Kidney (tissue), 14 donors: ENCODE measurements around the gene TMEM255B. TPM values are rescaled to one million over a fixed set of nuclear protein-coding genes. Genes with fewer than 3 reads are reported as not detected.

Source experiments
- DNase-seq, 5 donors: peaks; one replicate each; pipeline ENCODE4 v3.0.0-alpha.2; 2013 to 2020
- FAIRE-seq: peaks from 2 replicates; lab custom pipeline; 2012; peaks lifted over from hg19 to GRCh38; lab: Jason Lieb, UNC
- H3K27ac ChIP-seq, 2 donors: one replicate each; pipeline ENCODE4 v1.7.0; 2013; ENCODE audit warnings: low read depth in 2 of 2, low read length in 2 of 2, inconsistent platforms in 1 of 2
- H3K27me3 ChIP-seq: one replicate; pipeline ENCODE4 v1.7.1; 2013; ENCODE audit warnings: low read length, inconsistent platforms; ENCODE audit not compliant: control insufficient read depth, insufficient read depth
- H3K36me3 ChIP-seq, 3 donors: one replicate each; pipeline versions ENCODE4 v1.7.0 to v1.7.1; 2013; ENCODE audit warnings: low read length in 3 of 3, control low read depth in 1 of 3, inconsistent platforms in 1 of 3; ENCODE audit not compliant: insufficient read depth in 3 of 3, control insufficient read depth in 2 of 3
- H3K4me1 ChIP-seq, 3 donors: one replicate each; pipeline versions ENCODE4 v1.7.0 to v1.7.1; 2013; ENCODE audit warnings: low read length in 3 of 3, inconsistent platforms in 1 of 3, low read depth in 1 of 3; ENCODE audit not compliant: control insufficient read depth in 2 of 3, insufficient read depth in 2 of 3
- H3K4me3 ChIP-seq, 3 donors: one replicate each; pipeline versions ENCODE4 v1.7.0 to v1.8.1; 2013; ENCODE audit warnings: low read length in 3 of 3, control low read depth in 1 of 3, inconsistent platforms in 1 of 3
- H3K9ac ChIP-seq, 3 donors: one replicate each; pipeline versions ENCODE4 v1.7.0 to v1.7.1; 2013; ENCODE audit warnings: low read length in 3 of 3, control low read depth in 1 of 3, inconsistent platforms in 1 of 3
- H3K9me3 ChIP-seq, 3 donors: one replicate each; pipeline versions ENCODE4 v1.7.0 to v1.7.1; 2013; ENCODE audit warnings: low read length in 3 of 3, control low read depth in 1 of 3, inconsistent platforms in 1 of 3; ENCODE audit not compliant: control insufficient read depth in 2 of 3, insufficient read depth in 1 of 3
- intact Hi-C: fragments of 100-400 bp; cut with DNase I; formaldehyde crosslinking; loops from one replicate; pipeline ENCODE4 v1.11.1; 2022
- polyA plus RNA-seq: library from polyadenylated mRNA; stranded (reverse); fragments of 350-450 nt; fragmentation: Illumina TruSeq; extraction: RNeasy Lipid Tissue Mini Kit (QIAGEN cat#74804); gene quantifications from one replicate; pipeline ENCODE4 v1.2.3, GENCODE V29; 2014; ENCODE audit warnings: low read depth, low replicate concordance; ENCODE audit not compliant: insufficient read depth
- total RNA-seq: library from RNA; stranded (reverse); fragmentation: NEBNext Ultra II Directional; extraction: Animal tissue kit (Norgen Biotek cat#: 25700); gene quantifications from one replicate; pipeline ENCODE4 v1.2.1, GENCODE V29; 2021
- TF ChIP-seq, protein P1 (sequence below): IDR thresholded peaks from 3 replicates; pipeline ENCODE4 v1.5.1; 2012; ENCODE audit warnings: mild to moderate bottlenecking, moderate library complexity, borderline replicate concordance; ENCODE audit not compliant: insufficient read depth; ENCODE audit errors: extremely low read depth
- donor health status: control.
- donor health status: control.
- donor health status: control.
- donor health status: control.
- donor health status: control.
- donor health status: DM: yes; HTN: yes; CAD: no.
- donor health status: Normal renal cell carcinoma (clear cell type).

The TMEM255B gene
- total and polyA plus RNA-seq, 2 donors from 2014 or later = 11.9 to 29.3 TPM

DNA sequence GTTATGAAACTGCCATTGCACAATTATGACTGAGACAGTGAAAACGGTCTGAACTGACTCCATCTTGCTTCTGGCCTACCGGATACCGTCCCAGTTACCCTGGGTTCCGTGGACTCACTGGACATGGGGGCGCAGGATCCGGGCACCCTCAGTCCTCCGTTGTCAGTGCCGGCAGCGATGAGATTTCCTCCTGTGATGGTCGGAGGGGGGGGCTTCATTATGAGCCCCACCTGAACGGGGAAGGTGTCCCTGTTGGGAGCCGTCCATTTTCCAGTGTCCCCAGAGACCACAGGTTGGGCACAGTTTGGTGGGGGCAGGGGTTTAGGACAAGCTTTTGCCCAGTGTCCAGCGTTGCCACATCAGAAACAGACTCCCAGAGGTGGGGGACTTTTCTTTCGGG lies 23.4 kb downstream of the TMEM255B start:
- DNase-seq (peak in 1 of 5 donors; percentile 22), FAIRE-seq (no peak)
- H3K27me3 ChIP-seq = no peaks in the 10 kb centered on the region
- no peak overlapping the region for H3K9ac ChIP-seq
- H3K27ac ChIP-seq = no peak overlapping the region
- H3K9me3 ChIP-seq = no peaks in the 10 kb centered on the region
- intact Hi-C loops = no loop called here
- TF ChIP-seq, protein P1, sequence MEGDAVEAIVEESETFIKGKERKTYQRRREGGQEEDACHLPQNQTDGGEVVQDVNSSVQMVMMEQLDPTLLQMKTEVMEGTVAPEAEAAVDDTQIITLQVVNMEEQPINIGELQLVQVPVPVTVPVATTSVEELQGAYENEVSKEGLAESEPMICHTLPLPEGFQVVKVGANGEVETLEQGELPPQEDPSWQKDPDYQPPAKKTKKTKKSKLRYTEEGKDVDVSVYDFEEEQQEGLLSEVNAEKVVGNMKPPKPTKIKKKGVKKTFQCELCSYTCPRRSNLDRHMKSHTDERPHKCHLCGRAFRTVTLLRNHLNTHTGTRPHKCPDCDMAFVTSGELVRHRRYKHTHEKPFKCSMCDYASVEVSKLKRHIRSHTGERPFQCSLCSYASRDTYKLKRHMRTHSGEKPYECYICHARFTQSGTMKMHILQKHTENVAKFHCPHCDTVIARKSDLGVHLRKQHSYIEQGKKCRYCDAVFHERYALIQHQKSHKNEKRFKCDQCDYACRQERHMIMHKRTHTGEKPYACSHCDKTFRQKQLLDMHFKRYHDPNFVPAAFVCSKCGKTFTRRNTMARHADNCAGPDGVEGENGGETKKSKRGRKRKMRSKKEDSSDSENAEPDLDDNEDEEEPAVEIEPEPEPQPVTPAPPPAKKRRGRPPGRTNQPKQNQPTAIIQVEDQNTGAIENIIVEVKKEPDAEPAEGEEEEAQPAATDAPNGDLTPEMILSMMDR = no peak
- H3K4me1 ChIP-seq = no peaks in the 10 kb centered on the region
- no peaks in the 10 kb centered on the region for H3K36me3 ChIP-seq
- H3K4me3 ChIP-seq = no peak overlapping the region

DNA sequence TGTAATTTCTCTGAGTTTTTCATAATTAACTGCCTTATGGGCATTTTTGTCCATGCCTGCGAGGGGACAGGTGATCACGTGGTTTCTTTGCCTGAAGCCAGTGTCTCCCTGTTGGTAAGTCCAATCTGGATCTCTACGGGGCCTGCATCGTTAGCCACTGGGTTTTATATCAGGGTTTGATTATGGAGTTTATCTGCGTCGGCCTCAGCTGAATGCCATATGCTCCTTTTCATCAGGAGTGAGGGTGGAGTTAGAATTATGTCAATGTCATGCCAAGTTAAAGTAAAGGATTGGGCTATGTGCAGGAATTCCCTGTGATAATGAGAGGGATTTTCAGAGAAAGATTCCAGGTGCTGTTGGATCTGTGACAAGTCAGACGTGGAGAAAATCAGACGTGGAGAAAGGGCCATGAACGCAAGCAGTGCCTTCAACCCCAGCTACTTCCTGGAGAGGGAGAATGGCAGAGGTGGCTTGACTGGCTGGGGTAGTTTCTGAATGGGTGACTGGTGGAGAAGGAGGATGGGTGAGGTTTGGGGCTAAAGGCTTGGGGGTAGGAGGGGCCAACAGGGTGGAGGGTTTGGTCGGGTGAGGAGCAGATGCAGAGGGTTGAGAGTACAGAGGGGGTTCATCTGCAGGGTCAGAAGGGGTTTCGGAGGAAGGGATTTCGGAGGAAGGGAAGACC lies 24.3 kb downstream of the TMEM255B start:
- Histone ChIP-seq H3K4me3 (no peak overlapping the region), H3K36me3 (no peaks in the 10 kb centered on the region), H3K9me3 (no peaks in the 10 kb centered on the region), H3K9ac (no peak overlapping the region), H3K27me3 (no peaks in the 10 kb centered on the region), H3K27ac (no peak overlapping the region), H3K4me1 (no peaks in the 10 kb centered on the region)
- intact Hi-C loops = no loop called here
- TF ChIP-seq, protein P1 = no peak
- FAIRE-seq = no peak
- peak in 1 of 5 donors; percentile 7 for DNase-seq

DNA sequence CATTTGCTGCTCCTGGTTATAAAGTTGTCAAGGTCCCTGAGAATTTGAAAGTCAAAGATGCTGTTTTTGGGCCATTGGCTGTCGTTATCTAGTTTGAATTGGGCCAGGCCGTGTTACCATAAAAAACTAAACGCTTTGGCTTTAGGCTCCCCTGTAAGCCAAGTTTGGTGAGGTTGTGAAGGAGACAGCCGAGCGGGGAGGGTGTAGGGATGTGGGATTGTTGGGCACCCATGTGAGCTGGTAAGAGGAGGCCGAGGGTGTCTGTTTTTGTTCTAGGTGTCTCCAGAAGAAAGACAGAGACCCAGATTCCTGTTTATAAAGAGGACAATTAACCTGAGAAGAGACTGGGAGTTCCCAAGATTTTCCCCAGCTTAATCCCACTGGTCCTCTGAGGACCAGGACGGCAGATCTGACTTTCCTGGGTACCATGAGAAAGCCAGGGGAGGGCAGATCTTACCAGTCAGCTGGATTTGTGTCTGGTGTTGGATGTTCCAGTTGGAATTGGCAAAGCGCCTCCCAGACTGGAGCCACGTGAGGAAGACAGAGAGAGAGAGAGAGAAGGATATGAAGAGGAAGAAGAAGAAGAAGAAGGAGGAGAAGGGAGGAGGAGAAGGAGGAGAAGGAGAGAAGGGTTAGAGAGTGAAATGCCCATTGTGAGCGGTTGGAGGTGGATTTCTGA lies 25.1 kb downstream of the TMEM255B start:
- TF ChIP-seq, protein P1 = no peak
- H3K27ac ChIP-seq = no peak overlapping the region
- DNase-seq (no peak), FAIRE-seq (no peak)
- H3K27me3 ChIP-seq = no peaks in the 10 kb centered on the region
- H3K9ac ChIP-seq = no peak overlapping the region
- intact Hi-C loops = no loop called here
- H3K9me3 ChIP-seq = no peaks in the 10 kb centered on the region
- no peaks in the 10 kb centered on the region for H3K4me1 ChIP-seq
- no peak overlapping the region for H3K4me3 ChIP-seq
- H3K36me3 ChIP-seq = no peaks in the 10 kb centered on the region
